Keratinocyte (primary cell): ENCODE data around the gene SLC38A4.

Source experiments
- EZH2 ChIP-seq: IDR thresholded peaks from one replicate; pipeline ENCODE4 v1.6.1; 2012; ENCODE audit warnings: inconsistent platforms, mild to moderate bottlenecking, low read length, moderate library complexity
- TF ChIP-seq, protein P1 (sequence below), 3 experiments: IDR thresholded peaks in 1 of 3; conservative IDR thresholded peaks in 1 of 3; optimal IDR thresholded peaks in 1 of 3; 2 replicates in 2 of 3; 3 replicates in 1 of 3; pipeline versions ENCODE3 to v1.5.1; 2011; ENCODE audit warnings: low read length in 3 of 3, mild to moderate bottlenecking in 3 of 3, moderate library complexity in 2 of 3, control low read depth in 1 of 3, inconsistent platforms in 1 of 3; ENCODE audit not compliant: insufficient read depth in 2 of 3; ENCODE audit errors: extremely low read depth in 1 of 3

GRCh38 chr12:46865311-46865710 lies 39.5 kb upstream of the SLC38A4 start:
- TF ChIP-seq, protein P1, sequence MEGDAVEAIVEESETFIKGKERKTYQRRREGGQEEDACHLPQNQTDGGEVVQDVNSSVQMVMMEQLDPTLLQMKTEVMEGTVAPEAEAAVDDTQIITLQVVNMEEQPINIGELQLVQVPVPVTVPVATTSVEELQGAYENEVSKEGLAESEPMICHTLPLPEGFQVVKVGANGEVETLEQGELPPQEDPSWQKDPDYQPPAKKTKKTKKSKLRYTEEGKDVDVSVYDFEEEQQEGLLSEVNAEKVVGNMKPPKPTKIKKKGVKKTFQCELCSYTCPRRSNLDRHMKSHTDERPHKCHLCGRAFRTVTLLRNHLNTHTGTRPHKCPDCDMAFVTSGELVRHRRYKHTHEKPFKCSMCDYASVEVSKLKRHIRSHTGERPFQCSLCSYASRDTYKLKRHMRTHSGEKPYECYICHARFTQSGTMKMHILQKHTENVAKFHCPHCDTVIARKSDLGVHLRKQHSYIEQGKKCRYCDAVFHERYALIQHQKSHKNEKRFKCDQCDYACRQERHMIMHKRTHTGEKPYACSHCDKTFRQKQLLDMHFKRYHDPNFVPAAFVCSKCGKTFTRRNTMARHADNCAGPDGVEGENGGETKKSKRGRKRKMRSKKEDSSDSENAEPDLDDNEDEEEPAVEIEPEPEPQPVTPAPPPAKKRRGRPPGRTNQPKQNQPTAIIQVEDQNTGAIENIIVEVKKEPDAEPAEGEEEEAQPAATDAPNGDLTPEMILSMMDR (optimal IDR thresholded peaks at IDR 0.05 in 1 of 3, IDR thresholded peaks at IDR 0.05 in 1 of 3, conservative IDR thresholded peaks at IDR 0.05 in 1 of 3; ENCODE audit: extremely low read depth in 1 of 3, insufficient read depth in 2 of 3, low read length in 3 of 3) = no peak
- no peak for TF ChIP-seq EZH2
